Liver (tissue), 3 donors: ENCODE data around the gene CTRB1.

Source experiments
- EGR1 ChIP-seq, 2 donors: IDR thresholded peaks; 2 replicates each; pipeline ENCODE4 v1.6.1; 2016 to 2018; ENCODE audit warnings: antibody characterized with exemption in 2 of 2, low read depth in 2 of 2
- FOXA1 ChIP-seq: IDR thresholded peaks from 2 replicates; pipeline ENCODE4 v1.6.1; 2016; ENCODE audit warnings: antibody characterized with exemption
- GABPA ChIP-seq, 2 donors: IDR thresholded peaks in 1 of 2; conservative IDR thresholded peaks in 1 of 2; 2 replicates each; pipeline ENCODE4 v1.6.1; 2016; ENCODE audit warnings: antibody characterized with exemption in 2 of 2, mild to moderate bottlenecking in 1 of 2, moderate library complexity in 1 of 2
- HNF4G ChIP-seq: IDR thresholded peaks from 2 replicates; pipeline ENCODE4 v1.6.1; 2016; ENCODE audit warnings: antibody characterized with exemption
- JUND ChIP-seq, 2 donors: IDR thresholded peaks; 2 replicates each; pipeline ENCODE4 v1.6.1; 2016; ENCODE audit warnings: antibody characterized with exemption in 2 of 2
- RAD21 ChIP-seq, 2 donors: IDR thresholded peaks; 2 replicates each; pipeline ENCODE4 v1.6.1; 2016; ENCODE audit warnings: antibody characterized with exemption in 2 of 2, mild to moderate bottlenecking in 2 of 2
- RXRA ChIP-seq, 2 donors: IDR thresholded peaks; 2 replicates each; pipeline ENCODE4 v1.6.1; 2017 to 2018; ENCODE audit warnings: antibody characterized with exemption in 2 of 2, mild to moderate bottlenecking in 1 of 2
- SP1 ChIP-seq: IDR thresholded peaks from 2 replicates; pipeline ENCODE4 v1.6.1; 2018; ENCODE audit warnings: antibody characterized with exemption, mild to moderate bottlenecking
- YY1 ChIP-seq: IDR thresholded peaks from 2 replicates; pipeline ENCODE4 v1.6.1; 2016; ENCODE audit warnings: antibody characterized with exemption, mild to moderate bottlenecking
- TF ChIP-seq, protein P1 (sequence below): IDR thresholded peaks from 2 replicates; pipeline ENCODE4 v1.6.1; 2016; ENCODE audit warnings: antibody characterized with exemption, mild to moderate bottlenecking
- TF ChIP-seq, protein P2 (sequence below): fragments of 150-350 bp; IDR thresholded peaks from 2 replicates; pipeline ENCODE4 v1.5.1; 2017; ENCODE audit warnings: improper control_type of control experiment, low read depth, low read length; ENCODE audit not compliant: missing input control
- TF ChIP-seq, protein P3 (sequence below): IDR thresholded peaks from 2 replicates; pipeline ENCODE4 v1.6.1; 2016; ENCODE audit warnings: antibody characterized with exemption
- TF ChIP-seq, protein P4 (sequence below): IDR thresholded peaks from 2 replicates; pipeline ENCODE4 v1.6.1; 2016; ENCODE audit warnings: antibody characterized with exemption
- TF ChIP-seq, protein P5 (sequence below): IDR thresholded peaks from 2 replicates; pipeline ENCODE4 v1.6.1; 2016; ENCODE audit warnings: antibody characterized with exemption
- donor health status: healthy.
- donor health status: healthy.

DNA sequence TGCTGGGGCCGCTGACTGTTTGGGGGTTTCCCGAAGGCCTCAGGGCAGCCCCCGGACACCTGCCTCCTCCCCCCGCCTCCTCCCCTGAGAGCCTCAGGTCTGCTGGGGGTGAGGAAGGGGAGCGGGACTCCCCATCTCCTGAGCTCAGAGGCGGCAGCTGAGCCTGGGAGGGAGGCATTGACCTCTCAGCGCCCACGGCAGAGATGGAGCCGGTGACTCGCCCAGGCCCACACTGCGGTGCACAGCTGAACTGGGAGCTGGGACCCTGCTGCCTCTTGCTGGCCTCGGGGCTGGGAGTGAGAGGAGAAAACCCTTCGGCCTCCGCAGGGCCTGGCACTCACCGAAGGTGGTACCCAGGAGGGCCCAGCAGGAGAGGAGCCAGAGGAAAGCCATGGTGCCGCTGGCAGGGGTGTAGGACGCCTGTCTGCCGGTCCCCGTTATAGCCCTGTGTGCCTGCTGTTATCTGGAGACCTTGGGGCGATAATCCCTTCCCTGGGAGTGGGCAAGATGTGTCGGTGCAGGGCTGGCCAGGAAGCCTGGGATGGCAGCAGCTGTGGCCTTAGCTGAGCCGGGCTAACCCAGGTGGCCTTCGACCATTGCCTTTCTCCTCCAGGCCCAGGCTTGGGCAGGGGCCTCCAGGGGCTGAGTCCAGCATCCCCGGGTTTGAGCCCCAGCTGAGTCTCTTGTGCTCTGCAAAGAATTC is 11.9 kb upstream of the CTRB1 start, which contains the start of gene CTRB2:
- TF ChIP-seq, protein P1, sequence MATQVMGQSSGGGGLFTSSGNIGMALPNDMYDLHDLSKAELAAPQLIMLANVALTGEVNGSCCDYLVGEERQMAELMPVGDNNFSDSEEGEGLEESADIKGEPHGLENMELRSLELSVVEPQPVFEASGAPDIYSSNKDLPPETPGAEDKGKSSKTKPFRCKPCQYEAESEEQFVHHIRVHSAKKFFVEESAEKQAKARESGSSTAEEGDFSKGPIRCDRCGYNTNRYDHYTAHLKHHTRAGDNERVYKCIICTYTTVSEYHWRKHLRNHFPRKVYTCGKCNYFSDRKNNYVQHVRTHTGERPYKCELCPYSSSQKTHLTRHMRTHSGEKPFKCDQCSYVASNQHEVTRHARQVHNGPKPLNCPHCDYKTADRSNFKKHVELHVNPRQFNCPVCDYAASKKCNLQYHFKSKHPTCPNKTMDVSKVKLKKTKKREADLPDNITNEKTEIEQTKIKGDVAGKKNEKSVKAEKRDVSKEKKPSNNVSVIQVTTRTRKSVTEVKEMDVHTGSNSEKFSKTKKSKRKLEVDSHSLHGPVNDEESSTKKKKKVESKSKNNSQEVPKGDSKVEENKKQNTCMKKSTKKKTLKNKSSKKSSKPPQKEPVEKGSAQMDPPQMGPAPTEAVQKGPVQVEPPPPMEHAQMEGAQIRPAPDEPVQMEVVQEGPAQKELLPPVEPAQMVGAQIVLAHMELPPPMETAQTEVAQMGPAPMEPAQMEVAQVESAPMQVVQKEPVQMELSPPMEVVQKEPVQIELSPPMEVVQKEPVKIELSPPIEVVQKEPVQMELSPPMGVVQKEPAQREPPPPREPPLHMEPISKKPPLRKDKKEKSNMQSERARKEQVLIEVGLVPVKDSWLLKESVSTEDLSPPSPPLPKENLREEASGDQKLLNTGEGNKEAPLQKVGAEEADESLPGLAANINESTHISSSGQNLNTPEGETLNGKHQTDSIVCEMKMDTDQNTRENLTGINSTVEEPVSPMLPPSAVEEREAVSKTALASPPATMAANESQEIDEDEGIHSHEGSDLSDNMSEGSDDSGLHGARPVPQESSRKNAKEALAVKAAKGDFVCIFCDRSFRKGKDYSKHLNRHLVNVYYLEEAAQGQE: no peak
- TF ChIP-seq, protein P2, sequence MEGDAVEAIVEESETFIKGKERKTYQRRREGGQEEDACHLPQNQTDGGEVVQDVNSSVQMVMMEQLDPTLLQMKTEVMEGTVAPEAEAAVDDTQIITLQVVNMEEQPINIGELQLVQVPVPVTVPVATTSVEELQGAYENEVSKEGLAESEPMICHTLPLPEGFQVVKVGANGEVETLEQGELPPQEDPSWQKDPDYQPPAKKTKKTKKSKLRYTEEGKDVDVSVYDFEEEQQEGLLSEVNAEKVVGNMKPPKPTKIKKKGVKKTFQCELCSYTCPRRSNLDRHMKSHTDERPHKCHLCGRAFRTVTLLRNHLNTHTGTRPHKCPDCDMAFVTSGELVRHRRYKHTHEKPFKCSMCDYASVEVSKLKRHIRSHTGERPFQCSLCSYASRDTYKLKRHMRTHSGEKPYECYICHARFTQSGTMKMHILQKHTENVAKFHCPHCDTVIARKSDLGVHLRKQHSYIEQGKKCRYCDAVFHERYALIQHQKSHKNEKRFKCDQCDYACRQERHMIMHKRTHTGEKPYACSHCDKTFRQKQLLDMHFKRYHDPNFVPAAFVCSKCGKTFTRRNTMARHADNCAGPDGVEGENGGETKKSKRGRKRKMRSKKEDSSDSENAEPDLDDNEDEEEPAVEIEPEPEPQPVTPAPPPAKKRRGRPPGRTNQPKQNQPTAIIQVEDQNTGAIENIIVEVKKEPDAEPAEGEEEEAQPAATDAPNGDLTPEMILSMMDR: no peak
- TF ChIP-seq RAD21 (IDR thresholded peaks at IDR 0.05): no peak
- TF ChIP-seq, protein P3, sequence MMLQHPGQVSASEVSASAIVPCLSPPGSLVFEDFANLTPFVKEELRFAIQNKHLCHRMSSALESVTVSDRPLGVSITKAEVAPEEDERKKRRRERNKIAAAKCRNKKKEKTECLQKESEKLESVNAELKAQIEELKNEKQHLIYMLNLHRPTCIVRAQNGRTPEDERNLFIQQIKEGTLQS: no peak
- no peak for TF ChIP-seq EGR1 (IDR thresholded peaks at IDR 0.05; ENCODE audit: low read depth in 2 of 2)
- no peak for TF ChIP-seq GABPA (IDR thresholded peaks at IDR 0.05 in 1 of 2, conservative IDR thresholded peaks at IDR 0.05 in 1 of 2)
- TF ChIP-seq, protein P4, sequence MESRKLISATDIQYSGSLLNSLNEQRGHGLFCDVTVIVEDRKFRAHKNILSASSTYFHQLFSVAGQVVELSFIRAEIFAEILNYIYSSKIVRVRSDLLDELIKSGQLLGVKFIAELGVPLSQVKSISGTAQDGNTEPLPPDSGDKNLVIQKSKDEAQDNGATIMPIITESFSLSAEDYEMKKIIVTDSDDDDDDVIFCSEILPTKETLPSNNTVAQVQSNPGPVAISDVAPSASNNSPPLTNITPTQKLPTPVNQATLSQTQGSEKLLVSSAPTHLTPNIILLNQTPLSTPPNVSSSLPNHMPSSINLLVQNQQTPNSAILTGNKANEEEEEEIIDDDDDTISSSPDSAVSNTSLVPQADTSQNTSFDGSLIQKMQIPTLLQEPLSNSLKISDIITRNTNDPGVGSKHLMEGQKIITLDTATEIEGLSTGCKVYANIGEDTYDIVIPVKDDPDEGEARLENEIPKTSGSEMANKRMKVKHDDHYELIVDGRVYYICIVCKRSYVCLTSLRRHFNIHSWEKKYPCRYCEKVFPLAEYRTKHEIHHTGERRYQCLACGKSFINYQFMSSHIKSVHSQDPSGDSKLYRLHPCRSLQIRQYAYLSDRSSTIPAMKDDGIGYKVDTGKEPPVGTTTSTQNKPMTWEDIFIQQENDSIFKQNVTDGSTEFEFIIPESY: no peak
- no peak for TF ChIP-seq SP1
- no peak for TF ChIP-seq RXRA (IDR thresholded peaks at IDR 0.05)
- TF ChIP-seq, protein P5, sequence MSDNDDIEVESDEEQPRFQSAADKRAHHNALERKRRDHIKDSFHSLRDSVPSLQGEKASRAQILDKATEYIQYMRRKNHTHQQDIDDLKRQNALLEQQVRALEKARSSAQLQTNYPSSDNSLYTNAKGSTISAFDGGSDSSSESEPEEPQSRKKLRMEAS: no peak
- TF ChIP-seq YY1: no peak
- TF ChIP-seq HNF4G: no peak
- no peak for TF ChIP-seq JUND (IDR thresholded peaks at IDR 0.05)
- no peak for TF ChIP-seq FOXA1
